SK-N-SH (cell line): Measurements from ENCODE around the gene SLCO3A1.

ENCODE experiments used
- CTCF ChIP-seq: fragments of 200-600 bp; sonication (generic); IDR thresholded peaks from 2 replicates; pipeline ENCODE4 v1.6.1; 2017; ENCODE audit warnings: antibody characterized with exemption, mild to moderate bottlenecking, moderate library complexity
- EP300 ChIP-seq, 2 experiments: IDR thresholded peaks; 2 replicates each; pipeline versions ENCODE4 v1.4.0 to v1.6.1; 2012; ENCODE audit warnings: borderline replicate concordance in 1 of 2, low read depth in 1 of 2, low read length in 1 of 2
- EZH2phosphoT487 ChIP-seq: fragments of 200-600 bp; sonication (generic); IDR thresholded peaks from 2 replicates; pipeline ENCODE4 v1.6.1; 2017; ENCODE audit warnings: low read depth, mixed run types, mild to moderate bottlenecking, antibody characterized with exemption, moderate library complexity, borderline replicate concordance
- FOXM1 ChIP-seq: IDR thresholded peaks from 2 replicates; pipeline ENCODE4 v1.4.0; 2012; ENCODE audit warnings: low read depth, mild to moderate bottlenecking
- JUND ChIP-seq: IDR thresholded peaks from 2 replicates; pipeline ENCODE4 v1.4.0; 2012
- MEF2A ChIP-seq: IDR thresholded peaks from 2 replicates; pipeline ENCODE4 v1.4.0; 2012; ENCODE audit warnings: low read depth, borderline replicate concordance
- NFIC ChIP-seq: IDR thresholded peaks from 2 replicates; pipeline ENCODE4 v1.4.0; 2012; ENCODE audit warnings: borderline replicate concordance
- POLR2AphosphoS5 ChIP-seq: IDR thresholded peaks from 2 replicates; pipeline ENCODE4 v1.6.1; 2012; ENCODE audit warnings: low read depth, low read length
- RXRA ChIP-seq: IDR thresholded peaks from 2 replicates; pipeline ENCODE4 v1.4.0; 2012; ENCODE audit warnings: low read depth, mild to moderate bottlenecking, borderline replicate concordance
- SMC3 ChIP-seq: IDR thresholded peaks from 2 replicates; pipeline ENCODE4 v1.6.1; 2012; ENCODE audit warnings: low read depth, low read length, improper control_type of control experiment
- TF ChIP-seq, protein P1 (sequence below): fragments of 150-350 bp; IDR thresholded peaks from 2 replicates; pipeline ENCODE4 v1.6.1; 2016; ENCODE audit warnings: mild to moderate bottlenecking, low read depth, low read length

GRCh38 chr15:91915576-91915975, 62.1 kb downstream of the SLCO3A1 start:
- no peak for TF ChIP-seq MEF2A
- TF ChIP-seq CTCF = no peak
- no peak for TF ChIP-seq RXRA
- no peak for TF ChIP-seq FOXM1
- TF ChIP-seq, protein P1, sequence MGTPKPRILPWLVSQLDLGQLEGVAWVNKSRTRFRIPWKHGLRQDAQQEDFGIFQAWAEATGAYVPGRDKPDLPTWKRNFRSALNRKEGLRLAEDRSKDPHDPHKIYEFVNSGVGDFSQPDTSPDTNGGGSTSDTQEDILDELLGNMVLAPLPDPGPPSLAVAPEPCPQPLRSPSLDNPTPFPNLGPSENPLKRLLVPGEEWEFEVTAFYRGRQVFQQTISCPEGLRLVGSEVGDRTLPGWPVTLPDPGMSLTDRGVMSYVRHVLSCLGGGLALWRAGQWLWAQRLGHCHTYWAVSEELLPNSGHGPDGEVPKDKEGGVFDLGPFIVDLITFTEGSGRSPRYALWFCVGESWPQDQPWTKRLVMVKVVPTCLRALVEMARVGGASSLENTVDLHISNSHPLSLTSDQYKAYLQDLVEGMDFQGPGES = no peak
- no peak for TF ChIP-seq EZH2phosphoT487
- TF ChIP-seq SMC3 = no peak
- no peak for TF ChIP-seq NFIC
- no peak for TF ChIP-seq POLR2AphosphoS5
- no peak for TF ChIP-seq EP300 (IDR thresholded peaks at IDR 0.05; ENCODE audit: borderline replicate concordance in 1 of 2, low read depth in 1 of 2, low read length in 1 of 2)
- TF ChIP-seq JUND = no peak
